Measurements from ENCODE around the gene ZBTB7B. TPM values are rescaled to one million over a fixed set of nuclear protein-coding genes. Genes with fewer than 3 reads are reported as not detected.

ZBTB7B gene
- total RNA-seq, 3 donors from 2014 or later, result 45.6 to 82.5 (median 53.4) TPM

DNA sequence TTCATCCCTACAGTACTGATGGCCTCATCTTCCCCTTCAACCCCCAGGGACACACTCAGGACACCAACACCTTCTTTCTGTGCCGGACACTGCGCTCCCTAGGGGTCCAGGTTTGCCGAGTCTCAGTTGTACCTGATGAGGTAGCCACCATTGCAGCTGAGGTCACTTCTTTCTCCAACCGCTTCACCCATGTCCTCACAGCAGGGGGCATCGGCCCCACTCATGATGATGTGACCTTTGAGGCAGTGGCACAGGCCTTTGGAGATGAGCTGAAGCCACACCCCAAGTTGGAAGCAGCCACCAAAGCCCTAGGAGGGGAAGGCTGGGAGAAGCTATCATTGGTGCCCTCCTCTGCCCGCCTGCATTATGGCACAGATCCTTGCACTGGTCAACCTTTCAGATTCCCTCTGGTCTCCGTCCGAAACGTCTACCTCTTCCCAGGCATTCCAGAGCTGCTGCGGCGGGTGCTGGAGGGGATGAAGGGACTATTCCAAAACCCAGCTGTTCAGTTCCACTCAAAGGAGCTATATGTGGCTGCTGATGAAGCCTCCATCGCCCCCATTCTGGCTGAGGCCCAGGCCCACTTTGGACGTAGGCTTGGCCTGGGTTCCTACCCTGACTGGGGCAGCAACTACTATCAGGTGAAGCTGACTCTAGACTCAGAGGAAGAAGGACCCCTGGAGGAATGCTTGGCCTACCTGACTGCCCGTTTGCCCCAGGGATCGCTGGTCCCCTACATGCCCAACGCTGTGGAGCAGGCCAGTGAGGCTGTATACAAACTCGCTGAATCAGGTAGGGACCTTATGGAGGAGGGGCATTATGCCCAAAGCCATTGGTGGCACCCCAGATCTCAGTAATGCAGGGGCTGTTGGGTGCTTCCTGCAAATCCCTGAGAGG is 14.3 kb upstream of the ZBTB7B start:
- intact Hi-C loops (cut with DNase I; ENCODE audit: low total_unique reads), result no loop called here
- Histone ChIP-seq H3K36me3 (no peaks in the 10 kb centered on the region), H3K27me3 (no peaks in the 10 kb centered on the region), H3K9me3 (no peaks in the 10 kb centered on the region), H3K4me1 (peaks cover 4 to 8% of the 10 kb centered on the region in 2 donors), H3K27ac (no peak overlapping the region), H3K4me3 (no peak overlapping the region)
- DNase-seq (ENCODE audit: low spot score in 2 of 2), result no peak
- TF ChIP-seq, protein P1, sequence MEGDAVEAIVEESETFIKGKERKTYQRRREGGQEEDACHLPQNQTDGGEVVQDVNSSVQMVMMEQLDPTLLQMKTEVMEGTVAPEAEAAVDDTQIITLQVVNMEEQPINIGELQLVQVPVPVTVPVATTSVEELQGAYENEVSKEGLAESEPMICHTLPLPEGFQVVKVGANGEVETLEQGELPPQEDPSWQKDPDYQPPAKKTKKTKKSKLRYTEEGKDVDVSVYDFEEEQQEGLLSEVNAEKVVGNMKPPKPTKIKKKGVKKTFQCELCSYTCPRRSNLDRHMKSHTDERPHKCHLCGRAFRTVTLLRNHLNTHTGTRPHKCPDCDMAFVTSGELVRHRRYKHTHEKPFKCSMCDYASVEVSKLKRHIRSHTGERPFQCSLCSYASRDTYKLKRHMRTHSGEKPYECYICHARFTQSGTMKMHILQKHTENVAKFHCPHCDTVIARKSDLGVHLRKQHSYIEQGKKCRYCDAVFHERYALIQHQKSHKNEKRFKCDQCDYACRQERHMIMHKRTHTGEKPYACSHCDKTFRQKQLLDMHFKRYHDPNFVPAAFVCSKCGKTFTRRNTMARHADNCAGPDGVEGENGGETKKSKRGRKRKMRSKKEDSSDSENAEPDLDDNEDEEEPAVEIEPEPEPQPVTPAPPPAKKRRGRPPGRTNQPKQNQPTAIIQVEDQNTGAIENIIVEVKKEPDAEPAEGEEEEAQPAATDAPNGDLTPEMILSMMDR (IDR thresholded peaks at IDR 0.05), result no peak

DNA sequence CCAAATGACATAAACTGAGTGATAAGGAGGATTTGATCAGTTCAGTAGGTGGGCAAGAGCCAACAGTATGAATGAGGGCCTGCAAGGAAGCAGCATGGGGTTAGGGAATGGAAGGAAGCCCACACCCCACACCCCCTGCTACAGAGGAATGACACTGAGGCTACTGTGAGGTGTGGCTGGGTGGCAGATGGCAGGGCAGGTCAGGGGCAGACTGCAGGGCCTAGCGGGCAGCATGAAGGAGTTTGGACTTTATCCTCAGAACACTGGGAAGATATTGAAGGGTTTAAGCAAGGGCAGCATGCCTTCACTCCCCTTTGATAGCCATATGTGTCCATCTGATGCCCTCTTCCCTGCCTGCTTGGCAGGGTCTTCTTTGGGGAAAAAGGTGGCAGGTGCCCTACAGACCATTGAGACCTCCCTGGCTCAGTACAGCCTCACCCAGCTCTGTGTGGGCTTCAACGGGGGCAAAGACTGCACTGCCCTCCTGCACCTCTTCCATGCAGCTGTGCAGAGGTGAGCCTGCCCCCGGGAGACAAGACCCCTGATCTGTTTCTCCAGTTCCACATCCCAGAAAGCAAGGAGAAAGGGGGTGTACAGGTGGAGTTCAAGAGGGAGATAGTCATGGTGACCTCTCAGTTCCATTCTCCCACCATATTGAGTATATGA is 13.3 kb upstream of the ZBTB7B start:
- intact Hi-C loops (cut with DNase I; ENCODE audit: low total_unique reads), result loop anchor here (1.0 kb wide), 1 partner anchor 23 kb away; no protein-coding TSS in a partner anchor
- Histone ChIP-seq H3K27ac (no peak overlapping the region), H3K9me3 (no peaks in the 10 kb centered on the region), H3K36me3 (no peaks in the 10 kb centered on the region), H3K4me3 (no peak overlapping the region), H3K4me1 (no peaks in the 10 kb centered on the region), H3K27me3 (no peaks in the 10 kb centered on the region)
- no peak for DNase-seq (ENCODE audit: low spot score in 2 of 2)
- TF ChIP-seq POLR2A (IDR thresholded peaks at IDR 0.05) (no peak), POLR2AphosphoS5 (IDR thresholded peaks at IDR 0.05) (no peak)
- TF ChIP-seq, protein P1 (IDR thresholded peaks at IDR 0.05), result no peak

DNA sequence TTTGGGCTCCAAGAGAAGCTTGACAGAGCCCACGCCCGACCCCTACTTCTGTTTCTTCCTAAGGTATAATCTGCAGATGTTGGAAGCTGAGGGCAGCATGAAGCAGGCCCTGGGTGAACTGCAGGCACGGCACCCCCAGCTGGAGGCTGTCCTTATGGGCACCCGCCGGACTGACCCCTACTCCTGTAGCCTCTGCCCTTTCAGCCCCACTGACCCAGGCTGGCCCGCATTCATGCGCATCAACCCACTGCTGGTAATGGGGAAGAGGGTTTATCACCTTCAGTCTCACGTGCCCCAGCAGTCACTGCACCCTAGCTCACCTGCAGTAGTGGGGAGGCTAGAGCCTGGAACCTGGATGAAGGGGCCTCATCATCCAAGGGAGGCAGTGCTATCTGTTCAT is 12.3 kb upstream of the ZBTB7B start:
- no peaks in the 10 kb centered on the region for H3K9me3 ChIP-seq
- no peaks in the 10 kb centered on the region for H3K4me1 ChIP-seq
- intact Hi-C loops (cut with DNase I; ENCODE audit: low total_unique reads), result no loop called here
- no peak for TF ChIP-seq POLR2AphosphoS5 (IDR thresholded peaks at IDR 0.05)
- no peak overlapping the region for H3K4me3 ChIP-seq
- H3K27ac ChIP-seq, result no peak overlapping the region
- H3K36me3 ChIP-seq, result no peaks in the 10 kb centered on the region
- H3K27me3 ChIP-seq, result no peaks in the 10 kb centered on the region
- no peak for DNase-seq (ENCODE audit: low spot score in 2 of 2)

DNA sequence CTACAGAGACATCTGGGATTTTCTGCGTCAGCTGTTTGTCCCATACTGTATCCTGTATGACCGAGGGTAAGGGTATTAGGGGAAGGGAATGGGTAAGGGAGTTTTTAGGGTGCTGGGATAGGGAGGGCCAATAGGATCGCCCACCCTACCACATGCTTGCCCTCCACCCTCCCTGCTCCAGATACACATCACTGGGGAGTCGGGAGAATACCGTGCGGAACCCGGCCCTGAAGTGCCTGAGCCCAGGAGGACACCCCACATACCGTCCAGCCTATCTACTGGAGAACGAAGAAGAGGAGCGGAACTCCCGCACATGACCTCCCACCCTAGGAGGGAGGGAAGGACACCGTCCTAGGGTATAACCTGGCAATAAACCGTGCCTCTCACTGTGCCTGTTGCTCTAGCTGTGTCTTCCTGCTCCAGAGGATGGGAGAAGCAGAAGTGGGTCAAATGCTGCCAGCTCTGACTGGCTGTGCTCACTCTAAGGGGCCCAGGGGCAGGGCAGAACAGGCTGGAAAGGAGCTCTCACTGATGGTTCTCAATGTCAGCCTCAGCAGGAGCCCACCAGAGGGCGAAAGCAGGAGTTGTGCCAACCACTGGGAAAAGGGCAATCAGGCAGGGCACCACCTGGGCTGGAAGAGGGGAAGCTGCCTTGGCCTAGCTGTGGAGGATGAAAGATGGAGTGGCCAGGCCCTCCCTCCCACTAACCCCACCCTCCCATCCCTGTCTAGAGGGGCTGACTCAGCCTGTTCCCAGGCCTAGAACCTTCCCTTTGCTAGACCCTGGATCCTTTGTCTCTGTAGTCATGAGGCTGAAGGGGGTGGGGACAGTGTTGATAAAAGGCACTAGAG is 9.7 kb upstream of the ZBTB7B start:
- H3K4me1 ChIP-seq, result no peaks in the 10 kb centered on the region
- H3K4me3 ChIP-seq, result no peak overlapping the region
- intact Hi-C loops (cut with DNase I; ENCODE audit: low total_unique reads), result no loop called here
- no peaks in the 10 kb centered on the region for H3K9me3 ChIP-seq
- no peak overlapping the region for H3K27ac ChIP-seq
- no peak for TF ChIP-seq POLR2AphosphoS5 (IDR thresholded peaks at IDR 0.05)
- TF ChIP-seq, protein P1 (IDR thresholded peaks at IDR 0.05), result no peak
- TF ChIP-seq POLR2A (IDR thresholded peaks at IDR 0.05), result no peak
- no peak for DNase-seq (ENCODE audit: low spot score in 2 of 2)
- H3K27me3 ChIP-seq, result no peaks in the 10 kb centered on the region
- H3K36me3 ChIP-seq, result no peaks in the 10 kb centered on the region

DNA sequence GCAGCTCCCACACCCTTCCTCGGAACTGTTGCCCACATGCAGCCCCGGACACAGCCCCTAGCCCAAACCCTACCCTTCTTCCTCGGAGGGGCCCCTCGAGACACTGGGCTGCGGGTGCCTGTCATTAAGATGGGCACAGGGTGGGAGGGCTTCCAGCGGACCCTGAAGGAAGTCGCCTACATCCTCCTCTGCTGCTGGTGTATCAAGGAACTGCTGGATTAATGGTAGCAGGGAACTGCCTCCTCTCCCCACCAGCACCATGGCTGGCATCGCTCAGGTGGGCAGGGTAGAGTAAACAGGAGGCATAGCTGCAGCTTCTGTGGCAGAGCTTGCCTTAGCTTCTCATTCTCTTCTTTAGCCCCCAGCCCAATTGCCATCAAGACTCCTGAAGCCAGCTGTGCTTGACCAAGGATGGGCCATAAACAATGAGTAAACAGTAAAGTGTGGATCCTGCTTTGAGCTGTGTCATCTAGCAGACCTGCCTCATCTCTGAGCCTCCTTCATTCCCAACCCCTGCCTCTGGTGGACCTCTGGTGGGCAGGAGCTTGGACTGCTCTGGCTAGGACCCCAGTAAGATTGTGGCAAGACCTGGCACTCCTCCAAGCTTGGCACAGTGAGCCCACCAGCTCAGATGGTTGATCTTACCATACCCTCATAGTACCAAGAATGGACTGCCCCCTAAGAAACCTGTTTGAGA is 8.9 kb upstream of the ZBTB7B start, which contains the start of gene LENEP:
TSS of gene LENEP (plus strand) at position 15 of the 697 bp plus-strand sequence. CDS start at position 37, 22 bp downstream.
- Histone ChIP-seq H3K27ac (no peak within 1 kb of the TSS), H3K4me3 (no peak within 1 kb of the TSS), H3K4me1 (peaks cover 0 to under 1% of the 10 kb centered on the region in 2 donors), H3K36me3 (no peaks in the 10 kb centered on the region), H3K27me3 (no peaks in the 10 kb centered on the region), H3K9me3 (no peaks in the 10 kb centered on the region)
- TF ChIP-seq, protein P1 (IDR thresholded peaks at IDR 0.05), result no peak
- TF ChIP-seq POLR2AphosphoS5 (IDR thresholded peaks at IDR 0.05) (no peak), POLR2A (IDR thresholded peaks at IDR 0.05) (no peak)
- intact Hi-C loops (cut with DNase I; ENCODE audit: low total_unique reads), result no loop called here
- no peak for DNase-seq (ENCODE audit: low spot score in 2 of 2)
